Measurements from ENCODE around the gene SPINT2.

The SPINT2 gene

GRCh38 chr19:38263689-38264485 is 486 bp upstream of the SPINT2 start:
- no peak for TF ChIP-seq ZC3H10 (CRISPR knock-in tag; IDR thresholded peaks at IDR 0.05)
- TF ChIP-seq ESRRG (CRISPR knock-in tag; IDR thresholded peaks at IDR 0.05), result no peak
- TF ChIP-seq, protein P1, sequence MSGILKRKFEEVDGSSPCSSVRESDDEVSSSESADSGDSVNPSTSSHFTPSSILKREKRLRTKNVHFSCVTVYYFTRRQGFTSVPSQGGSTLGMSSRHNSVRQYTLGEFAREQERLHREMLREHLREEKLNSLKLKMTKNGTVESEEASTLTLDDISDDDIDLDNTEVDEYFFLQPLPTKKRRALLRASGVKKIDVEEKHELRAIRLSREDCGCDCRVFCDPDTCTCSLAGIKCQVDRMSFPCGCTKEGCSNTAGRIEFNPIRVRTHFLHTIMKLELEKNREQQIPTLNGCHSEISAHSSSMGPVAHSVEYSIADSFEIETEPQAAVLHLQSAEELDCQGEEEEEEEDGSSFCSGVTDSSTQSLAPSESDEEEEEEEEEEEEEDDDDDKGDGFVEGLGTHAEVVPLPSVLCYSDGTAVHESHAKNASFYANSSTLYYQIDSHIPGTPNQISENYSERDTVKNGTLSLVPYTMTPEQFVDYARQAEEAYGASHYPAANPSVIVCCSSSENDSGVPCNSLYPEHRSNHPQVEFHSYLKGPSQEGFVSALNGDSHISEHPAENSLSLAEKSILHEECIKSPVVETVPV (CRISPR knock-in tag; IDR thresholded peaks at IDR 0.05), result no peak
- TF ChIP-seq, protein P2, sequence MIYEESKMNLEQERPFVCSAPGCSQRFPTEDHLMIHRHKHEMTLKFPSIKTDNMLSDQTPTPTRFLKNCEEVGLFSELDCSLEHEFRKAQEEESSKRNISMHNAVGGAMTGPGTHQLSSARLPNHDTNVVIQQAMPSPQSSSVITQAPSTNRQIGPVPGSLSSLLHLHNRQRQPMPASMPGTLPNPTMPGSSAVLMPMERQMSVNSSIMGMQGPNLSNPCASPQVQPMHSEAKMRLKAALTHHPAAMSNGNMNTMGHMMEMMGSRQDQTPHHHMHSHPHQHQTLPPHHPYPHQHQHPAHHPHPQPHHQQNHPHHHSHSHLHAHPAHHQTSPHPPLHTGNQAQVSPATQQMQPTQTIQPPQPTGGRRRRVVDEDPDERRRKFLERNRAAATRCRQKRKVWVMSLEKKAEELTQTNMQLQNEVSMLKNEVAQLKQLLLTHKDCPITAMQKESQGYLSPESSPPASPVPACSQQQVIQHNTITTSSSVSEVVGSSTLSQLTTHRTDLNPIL (CRISPR knock-in tag; IDR thresholded peaks at IDR 0.05; ENCODE audit: low read depth), result no peak
- TF ChIP-seq TCF4 (CRISPR knock-in tag; IDR thresholded peaks at IDR 0.05; ENCODE audit: borderline replicate concordance), result no peak
- TF ChIP-seq RARB (CRISPR knock-in tag; IDR thresholded peaks at IDR 0.05), result no peak
- no peak for TF ChIP-seq CSDC2 (CRISPR knock-in tag; IDR thresholded peaks at IDR 0.05)
- TF ChIP-seq TOX (CRISPR knock-in tag; IDR thresholded peaks at IDR 0.05; ENCODE audit: borderline replicate concordance), result no peak
- TF ChIP-seq ARNTL (CRISPR knock-in tag; IDR thresholded peaks at IDR 0.05; ENCODE audit: borderline replicate concordance, low read depth), result no peak
- TF ChIP-seq, protein P3, sequence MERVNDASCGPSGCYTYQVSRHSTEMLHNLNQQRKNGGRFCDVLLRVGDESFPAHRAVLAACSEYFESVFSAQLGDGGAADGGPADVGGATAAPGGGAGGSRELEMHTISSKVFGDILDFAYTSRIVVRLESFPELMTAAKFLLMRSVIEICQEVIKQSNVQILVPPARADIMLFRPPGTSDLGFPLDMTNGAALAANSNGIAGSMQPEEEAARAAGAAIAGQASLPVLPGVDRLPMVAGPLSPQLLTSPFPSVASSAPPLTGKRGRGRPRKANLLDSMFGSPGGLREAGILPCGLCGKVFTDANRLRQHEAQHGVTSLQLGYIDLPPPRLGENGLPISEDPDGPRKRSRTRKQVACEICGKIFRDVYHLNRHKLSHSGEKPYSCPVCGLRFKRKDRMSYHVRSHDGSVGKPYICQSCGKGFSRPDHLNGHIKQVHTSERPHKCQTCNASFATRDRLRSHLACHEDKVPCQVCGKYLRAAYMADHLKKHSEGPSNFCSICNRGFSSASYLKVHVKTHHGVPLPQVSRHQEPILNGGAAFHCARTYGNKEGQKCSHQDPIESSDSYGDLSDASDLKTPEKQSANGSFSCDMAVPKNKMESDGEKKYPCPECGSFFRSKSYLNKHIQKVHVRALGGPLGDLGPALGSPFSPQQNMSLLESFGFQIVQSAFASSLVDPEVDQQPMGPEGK (CRISPR knock-in tag; IDR thresholded peaks at IDR 0.05; ENCODE audit: borderline replicate concordance), result no peak
- TF ChIP-seq OSR1 (CRISPR knock-in tag; IDR thresholded peaks at IDR 0.05), result no peak
- no peak for TF ChIP-seq PPARA (CRISPR knock-in tag; IDR thresholded peaks at IDR 0.05; ENCODE audit: borderline replicate concordance)
- no peak for TF ChIP-seq ISL1 (CRISPR knock-in tag; IDR thresholded peaks at IDR 0.05)
- TF ChIP-seq GLIS3 (CRISPR knock-in tag; IDR thresholded peaks at IDR 0.05), result no peak
- TF ChIP-seq ZFP30 (CRISPR knock-in tag; IDR thresholded peaks at IDR 0.05), result no peak
- TF ChIP-seq ZNF8 (CRISPR knock-in tag; IDR thresholded peaks at IDR 0.05), result no peak
- TF ChIP-seq SNAI2 (CRISPR knock-in tag; IDR thresholded peaks at IDR 0.05), result no peak
- ATAC-seq, result peak; percentile 61

DNA sequence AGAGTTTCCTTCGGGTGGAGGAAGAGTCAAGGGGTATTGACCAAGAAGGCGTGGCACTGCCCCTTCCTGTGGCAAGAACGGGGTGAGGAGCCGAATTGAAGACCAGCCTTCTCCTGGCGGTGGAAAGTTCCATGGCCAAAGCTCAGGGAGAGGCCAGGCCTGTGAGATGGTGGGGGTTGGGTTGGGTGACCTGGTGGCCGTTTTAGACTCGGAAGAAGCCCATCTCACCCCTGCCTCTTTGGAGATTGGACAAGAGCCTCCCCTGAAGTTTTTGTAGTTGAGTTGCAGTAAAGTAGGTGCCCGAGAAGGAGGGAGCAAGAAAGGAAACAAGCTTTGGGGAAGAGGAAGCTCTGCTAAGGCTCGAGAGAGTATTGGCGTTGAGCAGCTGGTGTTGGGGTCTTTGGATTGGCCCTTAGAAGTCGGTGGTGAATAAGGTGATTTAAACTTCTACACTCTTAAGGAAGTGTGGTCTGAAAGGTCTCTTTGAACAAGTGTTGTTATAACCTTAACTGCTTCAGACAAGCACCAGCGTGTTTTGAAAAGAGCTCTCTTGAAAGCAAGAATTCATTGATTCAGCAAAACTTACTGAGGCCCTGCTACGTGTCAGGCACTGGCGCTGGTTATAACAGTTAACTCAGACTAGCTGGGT is 964 bp downstream of the SPINT2 start:
- no peak for ATAC-seq
- no peak for TF ChIP-seq ZNF70 (CRISPR knock-in tag; IDR thresholded peaks at IDR 0.05)
- TF ChIP-seq BACH2 (CRISPR knock-in tag; IDR thresholded peaks at IDR 0.05; ENCODE audit: borderline replicate concordance), result no peak
- TF ChIP-seq OSR1 (CRISPR knock-in tag; IDR thresholded peaks at IDR 0.05), result no peak
- no peak for TF ChIP-seq ARNTL (CRISPR knock-in tag; IDR thresholded peaks at IDR 0.05; ENCODE audit: borderline replicate concordance, low read depth)
- no peak for TF ChIP-seq ZNF565 (CRISPR knock-in tag; conservative IDR thresholded peaks at IDR 0.05; ENCODE audit: low read depth)

GRCh38 chr19:38265921-38266429 is 1.6 kb downstream of the SPINT2 start:
- no peak for ATAC-seq
- no peak for TF ChIP-seq TOX (CRISPR knock-in tag; IDR thresholded peaks at IDR 0.05; ENCODE audit: borderline replicate concordance)

DNA sequence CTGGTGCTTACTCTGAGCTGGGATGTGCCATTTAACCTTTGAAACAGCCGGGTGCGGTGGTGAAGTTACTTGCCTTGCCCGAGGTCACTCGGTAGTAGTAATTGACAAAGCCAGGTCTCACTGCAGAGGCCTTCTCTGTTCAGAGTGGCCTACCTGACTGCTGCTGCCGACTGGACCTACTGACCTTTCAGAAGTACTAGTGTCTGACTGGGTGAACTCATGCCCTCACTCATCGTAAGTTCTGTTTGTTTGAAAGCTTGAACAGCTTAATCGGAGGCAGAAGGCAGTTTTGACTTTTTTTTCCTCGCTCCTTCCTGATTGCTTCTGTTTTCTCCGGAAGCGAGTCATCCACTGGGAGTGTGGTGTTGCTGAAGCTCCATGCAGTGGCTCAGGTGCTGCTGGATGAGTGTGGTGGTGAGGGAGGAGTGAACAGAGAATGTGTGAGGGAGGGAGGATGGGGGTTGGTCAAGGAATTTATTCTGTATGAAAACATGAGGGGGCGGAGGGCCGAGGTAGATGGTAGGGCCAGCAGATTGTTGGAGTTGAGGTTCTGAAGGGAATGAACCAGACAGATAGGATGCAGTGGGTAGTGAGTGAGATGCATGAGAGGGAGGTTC is 2.7 kb downstream of the SPINT2 start:
- TF ChIP-seq OSR1 (CRISPR knock-in tag; IDR thresholded peaks at IDR 0.05) (no peak), ESRRG (CRISPR knock-in tag; IDR thresholded peaks at IDR 0.05) (no peak)
- no peak; the same call in 2 of the 3 replicates for ATAC-seq

All from SK-N-SH treated with all-trans-retinoic acid at 6 μM for 48 hours (cell line).